DMS79 (cell line): ENCODE data around the gene GATD1.

Experiments
- DNase-seq: peaks from one replicate; lab custom pipeline; 2025; lab: John Stamatoyannopoulos, UW

GATD1 gene

GRCh38 chr11:795634-796564 is 18.6 kb upstream of the GATD1 start:
- peak; percentile 50 for DNase-seq

- no peak for DNase-seq
Observed at GRCh38 chr11:794766-795633, 17.7 kb upstream of the GATD1 start.

- no peak for DNase-seq
Observed at GRCh38 chr11:794013-794765, 16.9 kb upstream of the GATD1 start.

GRCh38 chr11:793556-793955 is 16.3 kb upstream of the GATD1 start:
- DNase-seq = no peak

GRCh38 chr11:792873-793272 is 15.6 kb upstream of the GATD1 start:
- DNase-seq = no peak

- no peak for DNase-seq
Observed at GRCh38 chr11:792535-792821, 15.2 kb upstream of the GATD1 start.

GRCh38 chr11:791658-792534 is 14.6 kb upstream of the GATD1 start:
- no peak for DNase-seq

GRCh38 chr11:790721-791564 is 13.7 kb upstream of the GATD1 start:
- no peak for DNase-seq

- DNase-seq = no peak
Observed at GRCh38 chr11:789943-790342, 12.7 kb upstream of the GATD1 start, which contains the start of gene CEND1. Gene CEND1, minus strand, starts transcription at chr11:790090. Its CDS starts 1,514 bp downstream, at chr11:788576.

GRCh38 chr11:788953-789940 is 12.0 kb upstream of the GATD1 start:
- no peak for DNase-seq

- no peak for DNase-seq
Observed at GRCh38 chr11:788009-788640, 10.8 kb upstream of the GATD1 start.

GRCh38 chr11:787084-787675 is 9.9 kb upstream of the GATD1 start:
- DNase-seq = no peak

- DNase-seq = no peak
Observed at GRCh38 chr11:786235-787083, 9.2 kb upstream of the GATD1 start.

GRCh38 chr11:783581-784015 is 6.3 kb upstream of the GATD1 start:
- peak; percentile 65 for DNase-seq

- no peak for DNase-seq
Observed at GRCh38 chr11:782264-783174, 5.2 kb upstream of the GATD1 start.

GRCh38 chr11:779955-780532 is 2.8 kb upstream of the GATD1 start:
- no peak for DNase-seq
